PC-9 (cell line): ENCODE results near the gene UBE2G1.

ENCODE experiments used
- CTCF ChIP-seq: fragments of 200-600 bp; sonication (generic); conservative IDR thresholded peaks from 2 replicates; pipeline ENCODE4 v1.6.1; 2017; ENCODE audit warnings: mixed run types, antibody characterized with exemption, mild to moderate bottlenecking, moderate library complexity
- EZH2 ChIP-seq: fragments of 200-600 bp; sonication (generic); IDR thresholded peaks from 2 replicates; pipeline ENCODE4 v1.8.0; 2017; ENCODE audit warnings: antibody characterized with exemption, low read depth

DNA sequence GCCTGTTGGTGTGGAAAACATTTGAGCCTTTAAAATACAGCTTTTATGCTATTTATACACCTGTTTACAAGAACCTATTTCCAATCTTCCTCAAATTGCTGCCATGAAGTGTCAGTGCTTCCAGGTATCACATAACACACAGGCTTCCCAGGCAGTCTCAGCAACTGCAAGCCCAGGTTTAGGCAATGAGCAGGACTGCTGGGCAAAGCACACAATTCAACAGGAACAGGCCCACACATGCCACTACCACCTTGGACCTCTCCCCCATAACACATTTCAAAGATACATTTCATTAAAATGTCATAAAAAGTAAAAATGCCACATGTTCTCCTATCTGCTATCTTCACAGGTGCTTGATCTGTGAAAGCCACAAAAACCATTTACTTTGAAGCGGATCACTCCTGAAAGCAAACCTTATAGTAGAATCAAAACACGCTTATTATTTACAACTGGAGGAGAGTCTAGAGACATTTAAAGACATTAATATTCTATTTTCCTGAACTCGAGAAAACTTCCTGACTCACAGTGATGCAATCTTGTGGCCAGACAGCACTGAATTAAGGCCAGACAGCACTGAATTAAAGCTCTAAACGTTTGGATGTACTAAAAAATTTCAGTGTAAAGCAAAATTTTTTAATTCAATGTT is 134.2 kb downstream of the UBE2G1 start:
- no peak for TF ChIP-seq CTCF
- no peak for TF ChIP-seq EZH2
